SK-N-SH (cell line): ENCODE results near the gene CCL24. TPM values are rescaled to one million over a fixed set of nuclear protein-coding genes. Genes with fewer than 3 reads are reported as not detected.
"Not testable (repeated sequence)": the region's sequence is repeated elsewhere in the genome, so short reads cannot be mapped to it uniquely, and the experiment has no call there.

Experiments used
- CTCF ChIA-PET: fragments of 300-600, 350-600 bp; formaldehyde crosslinking; extraction: SDS; loops from one replicate; lab custom pipeline; 2021; lab: Yijun Ruan, JAX
- POLR2A ChIA-PET: fragments of 350-600 bp; sonication (Branson Sonifier 250); formaldehyde crosslinking; extraction: SDS; loops from one replicate; lab custom pipeline; 2020; ENCODE audit warnings: antibody characterized with exemption, inconsistent platforms; lab: Yijun Ruan, JAX
- DNase-seq: peaks from one replicate; pipeline ENCODE4 v3.0.0; 2012
- H2AFZ ChIP-seq: fragments of 200-600 bp; sonication (generic); 2 replicates; pipeline ENCODE4 v1.8.1; 2016; ENCODE audit warnings: antibody characterized with exemption, mild to moderate bottlenecking, low read depth
- H3F3A ChIP-seq: fragments of 200-600 bp; sonication (generic); replicated peaks from 2 replicates; pipeline ENCODE3; 2016; ENCODE audit warnings: antibody characterized with exemption, mild to moderate bottlenecking; ENCODE audit not compliant: insufficient read depth
- H3K27ac ChIP-seq, 2 experiments: fragments of 200-500 bp in 1 of 2; fragments of 200-600 bp in 1 of 2; sonication (Bioruptor generic) in 1 of 2; sonication (generic), shearing (Covaris generic) in 1 of 2; 2 replicates each; pipeline versions ENCODE4 v1.5.1 to v1.6.1; 2014 to 2016; ENCODE audit warnings: low read depth in 2 of 2, inconsistent platforms in 1 of 2, low read length in 1 of 2, mild to moderate bottlenecking in 1 of 2, mixed read lengths in 1 of 2
- H3K27me3 ChIP-seq: fragments of 200-600 bp; sonication (generic), shearing (Covaris generic); 2 replicates; pipeline ENCODE4 v1.6.1; 2016; ENCODE audit warnings: mixed run types; ENCODE audit not compliant: insufficient read depth
- H3K36me3 ChIP-seq, 2 experiments: fragments of 200-500 bp in 1 of 2; fragments of 200-600 bp in 1 of 2; sonication (Bioruptor generic) in 1 of 2; sonication (generic) in 1 of 2; replicated peaks in 1 of 2; 2 replicates each; pipeline versions ENCODE3 to v1.5.1; 2014 to 2016; ENCODE audit warnings: low read length in 1 of 2, mild to moderate bottlenecking in 1 of 2; ENCODE audit not compliant: insufficient read depth in 2 of 2, control insufficient read depth in 1 of 2
- H3K4me1 ChIP-seq, 2 experiments: fragments of 200-500 bp in 1 of 2; fragments of 200-600 bp in 1 of 2; sonication (Bioruptor generic) in 1 of 2; sonication (generic), shearing (Covaris generic) in 1 of 2; 2 replicates each; pipeline versions ENCODE4 v1.5.1 to v1.6.1; 2014 to 2016; ENCODE audit warnings: low read depth in 1 of 2, low read length in 1 of 2, mixed run types in 1 of 2; ENCODE audit not compliant: insufficient read depth in 2 of 2, control insufficient read depth in 1 of 2
- H3K4me2 ChIP-seq: fragments of 200-600 bp; sonication (generic), shearing (Covaris generic); 2 replicates; pipeline ENCODE4 v1.6.1; 2017; ENCODE audit warnings: mixed run types
- H3K4me3 ChIP-seq, 2 experiments: fragments of 200-500 bp in 1 of 2; fragments of 200-600 bp in 1 of 2; sonication (Bioruptor generic) in 1 of 2; sonication (generic), shearing (Covaris generic) in 1 of 2; 2 replicates each; pipeline versions ENCODE4 v1.5.1 to v1.8.1; 2014 to 2016; ENCODE audit warnings: low read depth in 2 of 2, inconsistent platforms in 1 of 2, low read length in 1 of 2, mild to moderate bottlenecking in 1 of 2, mixed read lengths in 1 of 2, moderate library complexity in 1 of 2
- H3K79me2 ChIP-seq: fragments of 200-600 bp; sonication (generic); 2 replicates; pipeline ENCODE4 v1.8.1; 2017; ENCODE audit warnings: mild to moderate bottlenecking; ENCODE audit not compliant: insufficient read depth
- H3K9ac ChIP-seq: fragments of 200-600 bp; sonication (generic); 2 replicates; pipeline ENCODE4 v1.6.1; 2017; ENCODE audit warnings: mixed run types
- H3K9me2 ChIP-seq: fragments of 200-600 bp; sonication (generic); 2 replicates; pipeline ENCODE4 v1.6.1; 2017; ENCODE audit warnings: mixed run types
- H3K9me3 ChIP-seq: fragments of 200-600 bp; sonication (generic); 2 replicates; pipeline ENCODE4 v1.6.1; 2017; ENCODE audit warnings: mixed run types, mild to moderate bottlenecking, moderate library complexity
- H4K20me1 ChIP-seq: fragments of 200-600 bp; sonication (generic); 2 replicates; pipeline ENCODE4 v1.6.1; 2017; ENCODE audit warnings: mild to moderate bottlenecking, mixed run types; ENCODE audit not compliant: insufficient read depth
- FOXM1 ChIP-seq: IDR thresholded peaks from 2 replicates; pipeline ENCODE4 v1.4.0; 2012; ENCODE audit warnings: low read depth, mild to moderate bottlenecking
- GATA2 ChIP-seq: sonication (generic); formaldehyde crosslinking; IDR thresholded peaks from 2 replicates; pipeline ENCODE4 v1.5.0; 2020; ENCODE audit warnings: mild to moderate bottlenecking, missing genetic modification reagents
- JUND ChIP-seq: IDR thresholded peaks from 2 replicates; pipeline ENCODE4 v1.4.0; 2012
- NRF1 ChIP-seq: IDR thresholded peaks from 2 replicates; pipeline ENCODE4 v1.6.1; 2012; ENCODE audit warnings: low read depth, mild to moderate bottlenecking, low read length
- RCOR1 ChIP-seq: fragments of 150-350 bp; IDR thresholded peaks from 2 replicates; pipeline ENCODE4 v1.6.1; 2017; ENCODE audit warnings: antibody characterized with exemption, low read length
- RXRA ChIP-seq: IDR thresholded peaks from 2 replicates; pipeline ENCODE4 v1.4.0; 2012; ENCODE audit warnings: low read depth, mild to moderate bottlenecking, borderline replicate concordance
- SIN3A ChIP-seq: IDR thresholded peaks from 2 replicates; pipeline ENCODE4 v1.6.1; 2012; ENCODE audit warnings: low read depth, mild to moderate bottlenecking, low read length, moderate library complexity, borderline replicate concordance
- SMC3 ChIP-seq: IDR thresholded peaks from 2 replicates; pipeline ENCODE4 v1.6.1; 2012; ENCODE audit warnings: low read depth, low read length, improper control_type of control experiment
- TAF1 ChIP-seq: IDR thresholded peaks from 2 replicates; pipeline ENCODE4 v1.6.1; 2012; ENCODE audit warnings: low read depth, mild to moderate bottlenecking, low read length, moderate library complexity, borderline replicate concordance
- WGBS: methylation state at CpG from one replicate; pipeline ENCODE4 v1.1.6; 2017; ENCODE audit warnings: low lambda C conversion rate; 5-methylcytosine and 5-hydroxymethylcytosine counted together
- polyA plus RNA-seq, 3 experiments: library from polyadenylated mRNA; depleted of rRNA; stranded (reverse); fragments of >200 nt; gene quantifications; 2 replicates each; pipeline ENCODE4 v1.2.3, GENCODE V29; 2012
- TF ChIP-seq, protein P1 (sequence below): IDR thresholded peaks from 2 replicates; pipeline ENCODE4 v1.4.0; 2012; ENCODE audit warnings: low read depth, borderline replicate concordance
- TF ChIP-seq, protein P2 (sequence below): fragments of 150-350 bp; IDR thresholded peaks from 2 replicates; pipeline ENCODE4 v1.6.1; 2016; ENCODE audit warnings: mild to moderate bottlenecking, low read depth, low read length
- TF ChIP-seq, protein P3 (sequence below): IDR thresholded peaks from 2 replicates; pipeline ENCODE4 v1.6.1; 2012; ENCODE audit warnings: mild to moderate bottlenecking, low read depth, low read length, moderate library complexity
- TF ChIP-seq, protein P4 (sequence below): fragments of 200-600 bp; sonication (generic); IDR thresholded peaks from 2 replicates; pipeline ENCODE4 v1.6.1; 2017; ENCODE audit warnings: antibody characterized with exemption, mild to moderate bottlenecking, moderate library complexity
- TF ChIP-seq, protein P5 (sequence below): IDR thresholded peaks from 2 replicates; pipeline ENCODE4 v1.4.0; 2012; ENCODE audit warnings: low read depth, borderline replicate concordance
- TF ChIP-seq, protein P6 (sequence below): fragments of 150-350 bp; IDR thresholded peaks from 2 replicates; pipeline ENCODE4 v1.6.1; 2017; ENCODE audit warnings: antibody characterized with exemption, low read length, low read depth, borderline replicate concordance

CCL24 gene
- polyA plus RNA-seq, 1 of the 3 experiments (the other 2 are of a cell fraction) = not detected

DNA sequence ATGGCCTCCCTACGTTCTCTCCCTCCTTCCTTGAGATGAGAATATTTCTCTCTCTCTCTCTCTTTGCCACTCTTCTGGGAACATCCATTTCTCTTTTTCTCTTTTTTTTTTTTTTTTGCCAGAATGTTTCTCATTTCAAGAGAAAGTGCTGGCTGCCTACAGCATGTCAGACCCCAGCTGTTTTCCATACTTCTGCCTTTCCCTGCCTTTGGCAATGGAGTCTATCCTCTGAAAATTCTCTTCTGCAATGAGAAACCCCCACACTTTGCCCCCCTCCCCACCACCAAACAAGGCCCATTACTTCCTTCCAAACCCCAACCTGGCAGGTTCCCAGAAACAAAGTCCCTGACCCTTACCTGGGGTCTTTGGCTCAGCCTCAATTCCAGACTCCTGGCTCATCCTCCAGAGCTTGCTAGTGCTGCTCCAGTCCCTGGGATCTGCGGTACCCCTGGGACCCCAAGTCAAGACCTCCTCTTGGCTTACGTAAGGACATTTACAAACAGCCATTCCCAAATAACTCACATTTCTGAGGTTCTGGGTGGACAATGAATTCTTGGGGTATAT, 24.2 kb downstream of the CCL24 start:
- 81% methylated on average over 3 of the region's 3 CpGs for WGBS
- H3K9me2 ChIP-seq = no peaks in the 10 kb centered on the region
- DNase-seq = no peak
- peaks cover 15% of the 10 kb centered on the region for H3K27me3 ChIP-seq
- H3K9ac ChIP-seq = no peak overlapping the region
- H3K4me1 ChIP-seq = no peaks in the 10 kb centered on the region
- TF ChIP-seq SIN3A = no peak
- TF ChIP-seq SMC3 = no peak
- no peak for TF ChIP-seq TAF1
- TF ChIP-seq, protein P1, sequence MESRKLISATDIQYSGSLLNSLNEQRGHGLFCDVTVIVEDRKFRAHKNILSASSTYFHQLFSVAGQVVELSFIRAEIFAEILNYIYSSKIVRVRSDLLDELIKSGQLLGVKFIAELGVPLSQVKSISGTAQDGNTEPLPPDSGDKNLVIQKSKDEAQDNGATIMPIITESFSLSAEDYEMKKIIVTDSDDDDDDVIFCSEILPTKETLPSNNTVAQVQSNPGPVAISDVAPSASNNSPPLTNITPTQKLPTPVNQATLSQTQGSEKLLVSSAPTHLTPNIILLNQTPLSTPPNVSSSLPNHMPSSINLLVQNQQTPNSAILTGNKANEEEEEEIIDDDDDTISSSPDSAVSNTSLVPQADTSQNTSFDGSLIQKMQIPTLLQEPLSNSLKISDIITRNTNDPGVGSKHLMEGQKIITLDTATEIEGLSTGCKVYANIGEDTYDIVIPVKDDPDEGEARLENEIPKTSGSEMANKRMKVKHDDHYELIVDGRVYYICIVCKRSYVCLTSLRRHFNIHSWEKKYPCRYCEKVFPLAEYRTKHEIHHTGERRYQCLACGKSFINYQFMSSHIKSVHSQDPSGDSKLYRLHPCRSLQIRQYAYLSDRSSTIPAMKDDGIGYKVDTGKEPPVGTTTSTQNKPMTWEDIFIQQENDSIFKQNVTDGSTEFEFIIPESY = no peak
- no peak for TF ChIP-seq RCOR1
- TF ChIP-seq, protein P2, sequence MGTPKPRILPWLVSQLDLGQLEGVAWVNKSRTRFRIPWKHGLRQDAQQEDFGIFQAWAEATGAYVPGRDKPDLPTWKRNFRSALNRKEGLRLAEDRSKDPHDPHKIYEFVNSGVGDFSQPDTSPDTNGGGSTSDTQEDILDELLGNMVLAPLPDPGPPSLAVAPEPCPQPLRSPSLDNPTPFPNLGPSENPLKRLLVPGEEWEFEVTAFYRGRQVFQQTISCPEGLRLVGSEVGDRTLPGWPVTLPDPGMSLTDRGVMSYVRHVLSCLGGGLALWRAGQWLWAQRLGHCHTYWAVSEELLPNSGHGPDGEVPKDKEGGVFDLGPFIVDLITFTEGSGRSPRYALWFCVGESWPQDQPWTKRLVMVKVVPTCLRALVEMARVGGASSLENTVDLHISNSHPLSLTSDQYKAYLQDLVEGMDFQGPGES = no peak
- no peak for TF ChIP-seq NRF1
- no peak for TF ChIP-seq FOXM1
- TF ChIP-seq, protein P3, sequence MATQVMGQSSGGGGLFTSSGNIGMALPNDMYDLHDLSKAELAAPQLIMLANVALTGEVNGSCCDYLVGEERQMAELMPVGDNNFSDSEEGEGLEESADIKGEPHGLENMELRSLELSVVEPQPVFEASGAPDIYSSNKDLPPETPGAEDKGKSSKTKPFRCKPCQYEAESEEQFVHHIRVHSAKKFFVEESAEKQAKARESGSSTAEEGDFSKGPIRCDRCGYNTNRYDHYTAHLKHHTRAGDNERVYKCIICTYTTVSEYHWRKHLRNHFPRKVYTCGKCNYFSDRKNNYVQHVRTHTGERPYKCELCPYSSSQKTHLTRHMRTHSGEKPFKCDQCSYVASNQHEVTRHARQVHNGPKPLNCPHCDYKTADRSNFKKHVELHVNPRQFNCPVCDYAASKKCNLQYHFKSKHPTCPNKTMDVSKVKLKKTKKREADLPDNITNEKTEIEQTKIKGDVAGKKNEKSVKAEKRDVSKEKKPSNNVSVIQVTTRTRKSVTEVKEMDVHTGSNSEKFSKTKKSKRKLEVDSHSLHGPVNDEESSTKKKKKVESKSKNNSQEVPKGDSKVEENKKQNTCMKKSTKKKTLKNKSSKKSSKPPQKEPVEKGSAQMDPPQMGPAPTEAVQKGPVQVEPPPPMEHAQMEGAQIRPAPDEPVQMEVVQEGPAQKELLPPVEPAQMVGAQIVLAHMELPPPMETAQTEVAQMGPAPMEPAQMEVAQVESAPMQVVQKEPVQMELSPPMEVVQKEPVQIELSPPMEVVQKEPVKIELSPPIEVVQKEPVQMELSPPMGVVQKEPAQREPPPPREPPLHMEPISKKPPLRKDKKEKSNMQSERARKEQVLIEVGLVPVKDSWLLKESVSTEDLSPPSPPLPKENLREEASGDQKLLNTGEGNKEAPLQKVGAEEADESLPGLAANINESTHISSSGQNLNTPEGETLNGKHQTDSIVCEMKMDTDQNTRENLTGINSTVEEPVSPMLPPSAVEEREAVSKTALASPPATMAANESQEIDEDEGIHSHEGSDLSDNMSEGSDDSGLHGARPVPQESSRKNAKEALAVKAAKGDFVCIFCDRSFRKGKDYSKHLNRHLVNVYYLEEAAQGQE = no peak
- TF ChIP-seq, protein P4, sequence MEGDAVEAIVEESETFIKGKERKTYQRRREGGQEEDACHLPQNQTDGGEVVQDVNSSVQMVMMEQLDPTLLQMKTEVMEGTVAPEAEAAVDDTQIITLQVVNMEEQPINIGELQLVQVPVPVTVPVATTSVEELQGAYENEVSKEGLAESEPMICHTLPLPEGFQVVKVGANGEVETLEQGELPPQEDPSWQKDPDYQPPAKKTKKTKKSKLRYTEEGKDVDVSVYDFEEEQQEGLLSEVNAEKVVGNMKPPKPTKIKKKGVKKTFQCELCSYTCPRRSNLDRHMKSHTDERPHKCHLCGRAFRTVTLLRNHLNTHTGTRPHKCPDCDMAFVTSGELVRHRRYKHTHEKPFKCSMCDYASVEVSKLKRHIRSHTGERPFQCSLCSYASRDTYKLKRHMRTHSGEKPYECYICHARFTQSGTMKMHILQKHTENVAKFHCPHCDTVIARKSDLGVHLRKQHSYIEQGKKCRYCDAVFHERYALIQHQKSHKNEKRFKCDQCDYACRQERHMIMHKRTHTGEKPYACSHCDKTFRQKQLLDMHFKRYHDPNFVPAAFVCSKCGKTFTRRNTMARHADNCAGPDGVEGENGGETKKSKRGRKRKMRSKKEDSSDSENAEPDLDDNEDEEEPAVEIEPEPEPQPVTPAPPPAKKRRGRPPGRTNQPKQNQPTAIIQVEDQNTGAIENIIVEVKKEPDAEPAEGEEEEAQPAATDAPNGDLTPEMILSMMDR = no peak
- TF ChIP-seq GATA2 (CRISPR knock-in tag) = no peak
- TF ChIP-seq, protein P5, sequence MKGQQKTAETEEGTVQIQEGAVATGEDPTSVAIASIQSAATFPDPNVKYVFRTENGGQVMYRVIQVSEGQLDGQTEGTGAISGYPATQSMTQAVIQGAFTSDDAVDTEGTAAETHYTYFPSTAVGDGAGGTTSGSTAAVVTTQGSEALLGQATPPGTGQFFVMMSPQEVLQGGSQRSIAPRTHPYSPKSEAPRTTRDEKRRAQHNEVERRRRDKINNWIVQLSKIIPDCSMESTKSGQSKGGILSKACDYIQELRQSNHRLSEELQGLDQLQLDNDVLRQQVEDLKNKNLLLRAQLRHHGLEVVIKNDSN = no peak
- no peak for TF ChIP-seq RXRA
- no peak for TF ChIP-seq JUND
- TF ChIP-seq, protein P6, sequence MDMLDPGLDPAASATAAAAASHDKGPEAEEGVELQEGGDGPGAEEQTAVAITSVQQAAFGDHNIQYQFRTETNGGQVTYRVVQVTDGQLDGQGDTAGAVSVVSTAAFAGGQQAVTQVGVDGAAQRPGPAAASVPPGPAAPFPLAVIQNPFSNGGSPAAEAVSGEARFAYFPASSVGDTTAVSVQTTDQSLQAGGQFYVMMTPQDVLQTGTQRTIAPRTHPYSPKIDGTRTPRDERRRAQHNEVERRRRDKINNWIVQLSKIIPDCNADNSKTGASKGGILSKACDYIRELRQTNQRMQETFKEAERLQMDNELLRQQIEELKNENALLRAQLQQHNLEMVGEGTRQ = no peak
- no peak overlapping the region for H3K4me2 ChIP-seq
- H3K9me3 ChIP-seq = no peaks in the 10 kb centered on the region
- CTCF ChIA-PET = interaction anchor here (1.5 kb wide), 1 partner anchor 27 kb away, joined by 4 read pairs; no protein-coding TSS in a partner anchor
- H3F3A ChIP-seq = no peaks in the 10 kb centered on the region
- H2AFZ ChIP-seq = no peak overlapping the region
- no peak overlapping the region for H3K4me3 ChIP-seq
- POLR2A ChIA-PET = no interaction called here
- no peaks in the 10 kb centered on the region for H3K36me3 ChIP-seq
- no peaks in the 10 kb centered on the region for H3K79me2 ChIP-seq
- H4K20me1 ChIP-seq = no peaks in the 10 kb centered on the region
- H3K27ac ChIP-seq = no peak overlapping the region

DNA sequence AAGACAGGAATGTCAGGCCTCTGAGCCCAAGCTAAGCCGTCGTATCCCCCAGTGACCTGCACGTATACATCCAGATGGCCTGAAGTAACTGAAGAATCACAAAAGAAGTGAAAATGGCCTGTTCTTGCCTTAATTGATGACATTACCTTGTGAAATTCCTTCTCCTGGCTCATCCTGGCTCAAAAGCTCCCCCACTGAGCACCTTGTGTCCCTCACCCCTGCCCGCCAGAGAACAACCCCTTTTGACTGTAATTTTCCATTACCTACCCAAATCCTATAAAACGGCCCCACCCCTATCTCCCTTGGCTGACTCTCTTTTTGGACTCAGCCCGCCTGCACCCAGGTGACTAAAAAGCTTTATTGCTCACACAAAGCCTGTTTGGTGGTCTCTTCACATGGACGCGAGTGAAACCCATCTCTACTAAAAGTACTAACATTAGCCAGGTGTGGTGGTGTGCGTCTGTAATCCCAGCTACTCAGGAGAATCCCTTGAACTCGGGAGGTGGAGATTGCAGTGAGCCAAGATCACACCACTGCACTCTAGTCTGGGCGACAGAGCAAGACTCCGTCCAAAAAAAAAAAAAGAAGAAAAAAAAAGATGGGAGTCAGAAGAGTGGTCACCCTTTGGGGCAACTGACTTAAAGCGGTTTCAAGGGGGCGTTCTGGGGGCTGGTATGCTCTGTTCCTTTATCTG, 25.3 kb downstream of the CCL24 start:
- H3K4me1 ChIP-seq, DNase-seq, POLR2A ChIA-PET, H3K27ac ChIP-seq, H3K9me3 ChIP-seq, H2AFZ ChIP-seq, H3K4me2 ChIP-seq, H3K79me2 ChIP-seq, H3K9me2 ChIP-seq, H3K9ac ChIP-seq, H3K4me3 ChIP-seq, H4K20me1 ChIP-seq, H3K36me3 ChIP-seq, H3F3A ChIP-seq: not testable (repeated sequence)
- H3K27me3 ChIP-seq = peaks cover 13% of the 10 kb centered on the region; the same call in 1 of the 2 replicates
- WGBS = 87% methylated on average over 14 of the region's 14 CpGs
- CTCF ChIA-PET = interaction anchor here (1.5 kb wide), 1 partner anchor 26 kb away, joined by 4 read pairs; no protein-coding TSS in a partner anchor
